ENCODE results near the gene GPRC5A.

GPRC5A gene

DNA sequence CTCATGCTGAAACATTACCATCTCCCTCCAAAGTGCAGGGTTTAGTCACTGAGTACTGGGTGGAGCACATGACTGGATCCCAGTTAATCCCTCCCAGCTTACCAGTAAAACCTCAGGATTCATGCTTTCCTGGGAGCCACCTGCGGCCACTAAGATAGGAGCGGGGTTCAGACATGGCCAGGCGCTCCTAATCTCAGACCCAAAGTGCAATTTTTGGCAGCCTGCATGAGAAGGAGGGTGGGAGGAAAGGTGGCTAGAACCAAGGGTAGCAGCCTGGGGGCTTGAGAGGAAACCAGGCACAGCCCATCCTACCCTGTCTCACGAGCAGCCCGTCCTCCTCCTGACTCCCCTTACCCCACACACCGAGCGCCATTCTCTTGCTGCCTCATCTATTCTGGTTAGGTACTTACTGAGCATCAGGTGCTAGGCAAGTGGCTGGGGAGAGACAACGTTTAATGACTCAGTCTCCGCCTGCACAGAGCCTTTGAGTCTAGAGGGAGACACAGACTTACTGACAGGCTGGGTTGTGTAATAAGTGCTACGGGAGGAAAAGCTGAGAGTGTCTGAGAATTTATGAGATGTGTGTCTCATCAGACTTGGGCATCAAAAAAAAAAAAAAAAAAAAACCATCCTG, 9.9 kb downstream of the GPRC5A start (continued):
- TF ChIP-seq, protein P1, sequence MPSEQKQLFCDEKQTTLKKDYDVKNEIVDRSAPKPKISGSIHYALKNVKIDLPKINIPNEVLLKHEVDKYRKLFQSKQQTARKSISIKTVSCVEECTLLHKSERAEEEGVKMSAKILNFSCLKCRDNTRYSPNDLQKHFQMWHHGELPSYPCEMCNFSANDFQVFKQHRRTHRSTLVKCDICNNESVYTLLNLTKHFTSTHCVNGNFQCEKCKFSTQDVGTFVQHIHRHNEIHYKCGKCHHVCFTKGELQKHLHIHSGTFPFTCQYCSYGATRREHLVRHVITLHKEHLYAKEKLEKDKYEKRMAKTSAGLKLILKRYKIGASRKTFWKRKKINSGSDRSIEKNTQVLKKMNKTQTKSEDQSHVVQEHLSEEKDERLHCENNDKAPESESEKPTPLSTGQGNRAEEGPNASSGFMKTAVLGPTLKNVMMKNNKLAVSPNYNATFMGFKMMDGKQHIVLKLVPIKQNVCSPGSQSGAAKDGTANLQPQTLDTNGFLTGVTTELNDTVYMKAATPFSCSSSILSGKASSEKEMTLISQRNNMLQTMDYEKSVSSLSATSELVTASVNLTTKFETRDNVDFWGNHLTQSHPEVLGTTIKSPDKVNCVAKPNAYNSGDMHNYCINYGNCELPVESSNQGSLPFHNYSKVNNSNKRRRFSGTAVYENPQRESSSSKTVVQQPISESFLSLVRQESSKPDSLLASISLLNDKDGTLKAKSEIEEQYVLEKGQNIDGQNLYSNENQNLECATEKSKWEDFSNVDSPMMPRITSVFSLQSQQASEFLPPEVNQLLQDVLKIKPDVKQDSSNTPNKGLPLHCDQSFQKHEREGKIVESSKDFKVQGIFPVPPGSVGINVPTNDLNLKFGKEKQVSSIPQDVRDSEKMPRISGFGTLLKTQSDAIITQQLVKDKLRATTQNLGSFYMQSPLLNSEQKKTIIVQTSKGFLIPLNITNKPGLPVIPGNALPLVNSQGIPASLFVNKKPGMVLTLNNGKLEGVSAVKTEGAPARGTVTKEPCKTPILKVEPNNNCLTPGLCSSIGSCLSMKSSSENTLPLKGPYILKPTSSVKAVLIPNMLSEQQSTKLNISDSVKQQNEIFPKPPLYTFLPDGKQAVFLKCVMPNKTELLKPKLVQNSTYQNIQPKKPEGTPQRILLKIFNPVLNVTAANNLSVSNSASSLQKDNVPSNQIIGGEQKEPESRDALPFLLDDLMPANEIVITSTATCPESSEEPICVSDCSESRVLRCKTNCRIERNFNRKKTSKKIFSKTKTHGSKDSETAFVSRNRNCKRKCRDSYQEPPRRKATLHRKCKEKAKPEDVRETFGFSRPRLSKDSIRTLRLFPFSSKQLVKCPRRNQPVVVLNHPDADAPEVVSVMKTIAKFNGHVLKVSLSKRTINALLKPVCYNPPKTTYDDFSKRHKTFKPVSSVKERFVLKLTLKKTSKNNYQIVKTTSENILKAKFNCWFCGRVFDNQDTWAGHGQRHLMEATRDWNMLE (tag by site-specific recombination; conservative IDR thresholded peaks at IDR 0.05; ENCODE audit: low read depth): no peak
- TF ChIP-seq, protein P2, sequence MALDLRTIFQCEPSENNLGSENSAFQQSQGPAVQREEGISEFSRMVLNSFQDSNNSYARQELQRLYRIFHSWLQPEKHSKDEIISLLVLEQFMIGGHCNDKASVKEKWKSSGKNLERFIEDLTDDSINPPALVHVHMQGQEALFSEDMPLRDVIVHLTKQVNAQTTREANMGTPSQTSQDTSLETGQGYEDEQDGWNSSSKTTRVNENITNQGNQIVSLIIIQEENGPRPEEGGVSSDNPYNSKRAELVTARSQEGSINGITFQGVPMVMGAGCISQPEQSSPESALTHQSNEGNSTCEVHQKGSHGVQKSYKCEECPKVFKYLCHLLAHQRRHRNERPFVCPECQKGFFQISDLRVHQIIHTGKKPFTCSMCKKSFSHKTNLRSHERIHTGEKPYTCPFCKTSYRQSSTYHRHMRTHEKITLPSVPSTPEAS (tag by site-specific recombination; IDR thresholded peaks at IDR 0.05): no peak
- 0 out of 2 replicates have a peak, but pooled peaks have one; percentile 11 for TF ChIP-seq ZFHX2 (tag by site-specific recombination; conservative IDR thresholded peaks at IDR 0.05)
- TF ChIP-seq ZNF223 (tag by site-specific recombination; IDR thresholded peaks at IDR 0.05): no peak
- no peak for TF ChIP-seq YY1 (tag by site-specific recombination; IDR thresholded peaks at IDR 0.05)
- 0 out of 2 replicates have a peak, but pooled peaks have one; percentile 11 for TF ChIP-seq ZEB2 (tag by site-specific recombination; IDR thresholded peaks at IDR 0.05)

DNA sequence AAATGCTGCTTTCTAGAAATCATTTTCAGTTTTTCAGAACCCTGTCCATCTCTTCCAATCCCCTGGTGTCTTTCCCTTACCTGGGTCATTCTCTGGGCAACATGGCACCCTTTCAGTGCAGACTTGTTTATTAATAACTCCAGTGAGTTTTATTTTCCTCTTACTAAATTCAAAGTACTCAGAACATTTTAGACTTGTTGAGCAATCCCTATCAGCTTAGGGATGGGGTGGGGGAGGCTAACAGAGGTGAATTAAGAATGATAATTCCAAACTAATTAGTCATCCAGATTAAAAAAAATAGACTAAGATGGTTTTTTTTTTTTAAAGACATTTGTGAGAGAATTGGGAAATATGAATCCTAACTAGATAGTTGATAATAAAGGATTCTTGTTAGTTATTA, 10.7 kb downstream of the GPRC5A start:
- no peaks in the 10 kb centered on the region for H3K9me3 ChIP-seq (ENCODE audit: control insufficient read depth, insufficient read depth, low read depth, low read length)
- TF ChIP-seq, protein P3, sequence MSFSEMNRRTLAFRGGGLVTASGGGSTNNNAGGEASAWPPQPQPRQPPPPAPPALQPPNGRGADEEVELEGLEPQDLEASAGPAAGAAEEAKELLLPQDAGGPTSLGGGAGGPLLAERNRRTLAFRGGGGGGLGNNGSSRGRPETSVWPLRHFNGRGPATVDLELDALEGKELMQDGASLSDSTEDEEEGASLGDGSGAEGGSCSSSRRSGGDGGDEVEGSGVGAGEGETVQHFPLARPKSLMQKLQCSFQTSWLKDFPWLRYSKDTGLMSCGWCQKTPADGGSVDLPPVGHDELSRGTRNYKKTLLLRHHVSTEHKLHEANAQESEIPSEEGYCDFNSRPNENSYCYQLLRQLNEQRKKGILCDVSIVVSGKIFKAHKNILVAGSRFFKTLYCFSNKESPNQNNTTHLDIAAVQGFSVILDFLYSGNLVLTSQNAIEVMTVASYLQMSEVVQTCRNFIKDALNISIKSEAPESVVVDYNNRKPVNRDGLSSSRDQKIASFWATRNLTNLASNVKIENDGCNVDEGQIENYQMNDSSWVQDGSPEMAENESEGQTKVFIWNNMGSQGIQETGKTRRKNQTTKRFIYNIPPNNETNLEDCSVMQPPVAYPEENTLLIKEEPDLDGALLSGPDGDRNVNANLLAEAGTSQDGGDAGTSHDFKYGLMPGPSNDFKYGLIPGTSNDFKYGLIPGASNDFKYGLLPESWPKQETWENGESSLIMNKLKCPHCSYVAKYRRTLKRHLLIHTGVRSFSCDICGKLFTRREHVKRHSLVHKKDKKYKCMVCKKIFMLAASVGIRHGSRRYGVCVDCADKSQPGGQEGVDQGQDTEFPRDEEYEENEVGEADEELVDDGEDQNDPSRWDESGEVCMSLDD (tag by site-specific recombination; IDR thresholded peaks at IDR 0.05): no peak
- no peak for TF ChIP-seq ZNF768 (tag by site-specific recombination; IDR thresholded peaks at IDR 0.05)
- TF ChIP-seq ZNF121 (tag by site-specific recombination; IDR thresholded peaks at IDR 0.05): no peak
- TF ChIP-seq ZNF114 (tag by site-specific recombination; IDR thresholded peaks at IDR 0.05): no peak
- TF ChIP-seq ZNF214 (tag by site-specific recombination; IDR thresholded peaks at IDR 0.05; ENCODE audit: borderline replicate concordance): no peak
- TF ChIP-seq EGR2 (tag by site-specific recombination; IDR thresholded peaks at IDR 0.05; ENCODE audit: low read depth): no peak
- TF ChIP-seq YY2 (tag by site-specific recombination; IDR thresholded peaks at IDR 0.05): no peak
- no peak for TF ChIP-seq KLF9 (tag by site-specific recombination; IDR thresholded peaks at IDR 0.05; ENCODE audit: low read depth)
- no peak for TF ChIP-seq ZBTB21 (tag by site-specific recombination; IDR thresholded peaks at IDR 0.05)
- no peaks in the 10 kb centered on the region; a peak in 1 of 3 replicates for H3K36me3 ChIP-seq (ENCODE audit: control insufficient read depth in 2 of 2, insufficient read depth in 1 of 2, low read length in 2 of 2)
- POLR2A ChIA-PET: interaction anchor here (3.8 kb wide), 1 partner anchor 11 kb away, joined by 20 read pairs; the partner anchor contains the start of gene GPRC5A
- H3K4me1 ChIP-seq (ENCODE audit: control insufficient read depth, insufficient read depth, low read length): peaks cover 17% of the 10 kb centered on the region
- CTCF ChIA-PET: interaction anchor here (0.6 to 3.3 kb wide), 5 partner anchors 14 to 333 kb away, joined by 3 to 13 read pairs (median 3); no protein-coding TSS in a partner anchor
- no peak overlapping the region for H3K27ac ChIP-seq (ENCODE audit: extremely low read depth, low read depth, low read length)
- H3K4me3 ChIP-seq (ENCODE audit: low read depth, low read length): no peak overlapping the region

Measured in HEK293 (cell line).